Measurements from ENCODE around the gene IL36G.

Gene IL36G

GRCh38 chr2:113002677-113003076, 24.9 kb downstream of the IL36G start:
- H3K4me3 ChIP-seq (ENCODE audit: low read depth, low read length): no peak overlapping the region
- H3K4me1 ChIP-seq (ENCODE audit: control insufficient read depth, insufficient read depth, low read length, unreplicated experiment): no peaks in the 10 kb centered on the region
- peaks cover 68% of the 10 kb centered on the region for H3K27me3 ChIP-seq (ENCODE audit: insufficient read depth, low read length)
- H3K79me2 ChIP-seq (ENCODE audit: control insufficient read depth, insufficient read depth, low read length, unreplicated experiment): no peaks in the 10 kb centered on the region
- no peak overlapping the region for H3K27ac ChIP-seq (ENCODE audit: low read depth, low read length)
- H3K36me3 ChIP-seq (ENCODE audit: insufficient read depth, low read length): no peaks in the 10 kb centered on the region
- no peak overlapping the region for H2AFZ ChIP-seq (ENCODE audit: low read length, unreplicated experiment)

GRCh38 chr2:113005030-113005509, 27.3 kb downstream of the IL36G start, which contains the start of gene IL36A:
TSS of gene IL36A (plus strand) at chr2:113005459. CDS start at chr2:113005872, 413 bp downstream.
- H3K27ac ChIP-seq (ENCODE audit: low read depth, low read length): no peak within 1 kb of the TSS

GRCh38 chr2:113007250-113007649, 29.4 kb downstream of the IL36G start:
- Histone ChIP-seq H3K27me3 (ENCODE audit: insufficient read depth, low read length) (peaks cover 50% of the 10 kb centered on the region), H3K79me2 (ENCODE audit: control insufficient read depth, insufficient read depth, low read length, unreplicated experiment) (no peaks in the 10 kb centered on the region), H2AFZ (ENCODE audit: low read length, unreplicated experiment) (no peak overlapping the region), H3K27ac (ENCODE audit: low read depth, low read length) (no peak overlapping the region), H3K4me3 (ENCODE audit: low read depth, low read length) (no peak overlapping the region), H3K4me1 (ENCODE audit: control insufficient read depth, insufficient read depth, low read length, unreplicated experiment) (no peaks in the 10 kb centered on the region), H3K36me3 (ENCODE audit: insufficient read depth, low read length) (no peaks in the 10 kb centered on the region)

More at GRCh38 chr2:113005030-113005509, 27.3 kb downstream of the IL36G start, which contains the start of gene IL36A:
- Histone ChIP-seq H2AFZ (ENCODE audit: low read length, unreplicated experiment) (no peak within 1 kb of the TSS), H3K4me1 (ENCODE audit: control insufficient read depth, insufficient read depth, low read length, unreplicated experiment) (no peaks in the 10 kb centered on the region), H3K27me3 (ENCODE audit: insufficient read depth, low read length) (peaks cover 56% of the 10 kb centered on the region), H3K79me2 (ENCODE audit: control insufficient read depth, insufficient read depth, low read length, unreplicated experiment) (no peaks in the 10 kb centered on the region), H3K4me3 (ENCODE audit: low read depth, low read length) (no peak within 1 kb of the TSS), H3K36me3 (ENCODE audit: insufficient read depth, low read length) (no peaks in the 10 kb centered on the region)

- H3K27ac ChIP-seq (ENCODE audit: low read depth, low read length): no peak overlapping the region
- H3K27me3 ChIP-seq (ENCODE audit: insufficient read depth, low read length): peaks cover 27% of the 10 kb centered on the region; the same call in 1 of the 2 replicates
- peaks cover 6% of the 10 kb centered on the region for H3K4me1 ChIP-seq (ENCODE audit: control insufficient read depth, insufficient read depth, low read length, unreplicated experiment)
- H3K79me2 ChIP-seq (ENCODE audit: control insufficient read depth, insufficient read depth, low read length, unreplicated experiment): no peaks in the 10 kb centered on the region
- H3K4me3 ChIP-seq (ENCODE audit: low read depth, low read length): no peak overlapping the region
- no peaks in the 10 kb centered on the region for H3K36me3 ChIP-seq (ENCODE audit: insufficient read depth, low read length)
- no peak overlapping the region for H2AFZ ChIP-seq (ENCODE audit: low read length, unreplicated experiment)
Measured at GRCh38 chr2:113009622-113010021, 31.8 kb downstream of the IL36G start.

GRCh38 chr2:113010088-113010487, 32.3 kb downstream of the IL36G start:
- Histone ChIP-seq H3K36me3 (ENCODE audit: insufficient read depth, low read length) (no peaks in the 10 kb centered on the region), H3K27me3 (ENCODE audit: insufficient read depth, low read length) (peaks cover 28% of the 10 kb centered on the region), H3K4me3 (ENCODE audit: low read depth, low read length) (no peak overlapping the region), H2AFZ (ENCODE audit: low read length, unreplicated experiment) (no peak overlapping the region), H3K27ac (ENCODE audit: low read depth, low read length) (no peak overlapping the region), H3K79me2 (ENCODE audit: control insufficient read depth, insufficient read depth, low read length, unreplicated experiment) (no peaks in the 10 kb centered on the region), H3K4me1 (ENCODE audit: control insufficient read depth, insufficient read depth, low read length, unreplicated experiment) (peaks cover 6% of the 10 kb centered on the region)

GRCh38 chr2:113011108-113011507, 33.3 kb downstream of the IL36G start:
- H3K4me1 ChIP-seq (ENCODE audit: control insufficient read depth, insufficient read depth, low read length, unreplicated experiment): peaks cover 6% of the 10 kb centered on the region
- no peaks in the 10 kb centered on the region for H3K36me3 ChIP-seq (ENCODE audit: insufficient read depth, low read length)
- no peak overlapping the region for H3K27ac ChIP-seq (ENCODE audit: low read depth, low read length)
- H2AFZ ChIP-seq (ENCODE audit: low read length, unreplicated experiment): no peak overlapping the region
- H3K4me3 ChIP-seq (ENCODE audit: low read depth, low read length): no peak overlapping the region
- H3K27me3 ChIP-seq (ENCODE audit: insufficient read depth, low read length): peaks cover 38% of the 10 kb centered on the region
- H3K79me2 ChIP-seq (ENCODE audit: control insufficient read depth, insufficient read depth, low read length, unreplicated experiment): no peaks in the 10 kb centered on the region

- Histone ChIP-seq H2AFZ (ENCODE audit: low read length, unreplicated experiment) (no peak overlapping the region), H3K36me3 (ENCODE audit: insufficient read depth, low read length) (no peaks in the 10 kb centered on the region), H3K4me1 (ENCODE audit: control insufficient read depth, insufficient read depth, low read length, unreplicated experiment) (peaks cover 6% of the 10 kb centered on the region), H3K27me3 (ENCODE audit: insufficient read depth, low read length) (peaks cover 41% of the 10 kb centered on the region), H3K27ac (ENCODE audit: low read depth, low read length) (no peak overlapping the region), H3K79me2 (ENCODE audit: control insufficient read depth, insufficient read depth, low read length, unreplicated experiment) (no peaks in the 10 kb centered on the region), H3K4me3 (ENCODE audit: low read depth, low read length) (no peak overlapping the region)
Measured at GRCh38 chr2:113012436-113013335, 34.9 kb downstream of the IL36G start.

- Histone ChIP-seq H3K36me3 (ENCODE audit: insufficient read depth, low read length) (no peaks in the 10 kb centered on the region), H2AFZ (ENCODE audit: low read length, unreplicated experiment) (no peak overlapping the region), H3K27ac (ENCODE audit: low read depth, low read length) (no peak overlapping the region), H3K79me2 (ENCODE audit: control insufficient read depth, insufficient read depth, low read length, unreplicated experiment) (no peaks in the 10 kb centered on the region), H3K4me1 (ENCODE audit: control insufficient read depth, insufficient read depth, low read length, unreplicated experiment) (peaks cover 6% of the 10 kb centered on the region), H3K27me3 (ENCODE audit: insufficient read depth, low read length) (peaks cover 47% of the 10 kb centered on the region), H3K4me3 (ENCODE audit: low read depth, low read length) (no peak overlapping the region)
Measured at GRCh38 chr2:113013336-113013661, 35.5 kb downstream of the IL36G start.

- no peak overlapping the region for H2AFZ ChIP-seq (ENCODE audit: low read length, unreplicated experiment)
- H3K27ac ChIP-seq (ENCODE audit: low read depth, low read length): no peak overlapping the region
- H3K36me3 ChIP-seq (ENCODE audit: insufficient read depth, low read length): no peaks in the 10 kb centered on the region
- peaks cover 55% of the 10 kb centered on the region for H3K27me3 ChIP-seq (ENCODE audit: insufficient read depth, low read length)
- H3K4me3 ChIP-seq (ENCODE audit: low read depth, low read length): no peak overlapping the region
- no peaks in the 10 kb centered on the region for H3K79me2 ChIP-seq (ENCODE audit: control insufficient read depth, insufficient read depth, low read length, unreplicated experiment)
- peaks cover 6% of the 10 kb centered on the region for H3K4me1 ChIP-seq (ENCODE audit: control insufficient read depth, insufficient read depth, low read length, unreplicated experiment)
Measured at GRCh38 chr2:113014067-113014466, 36.3 kb downstream of the IL36G start.

- Histone ChIP-seq H3K27ac (ENCODE audit: low read depth, low read length) (no peak overlapping the region), H3K79me2 (ENCODE audit: control insufficient read depth, insufficient read depth, low read length, unreplicated experiment) (no peaks in the 10 kb centered on the region), H3K4me3 (ENCODE audit: low read depth, low read length) (no peak overlapping the region), H2AFZ (ENCODE audit: low read length, unreplicated experiment) (no peak overlapping the region), H3K4me1 (ENCODE audit: control insufficient read depth, insufficient read depth, low read length, unreplicated experiment) (peaks cover 6% of the 10 kb centered on the region), H3K27me3 (ENCODE audit: insufficient read depth, low read length) (peaks cover 64% of the 10 kb centered on the region), H3K36me3 (ENCODE audit: insufficient read depth, low read length) (no peaks in the 10 kb centered on the region)
Measured at GRCh38 chr2:113015042-113015441, 37.2 kb downstream of the IL36G start.

- peaks cover 6% of the 10 kb centered on the region for H3K4me1 ChIP-seq (ENCODE audit: control insufficient read depth, insufficient read depth, low read length, unreplicated experiment)
- no peaks in the 10 kb centered on the region for H3K36me3 ChIP-seq (ENCODE audit: insufficient read depth, low read length)
- H3K27ac ChIP-seq (ENCODE audit: low read depth, low read length): no peak overlapping the region
- H3K27me3 ChIP-seq (ENCODE audit: insufficient read depth, low read length): peaks cover 63% of the 10 kb centered on the region
- no peaks in the 10 kb centered on the region for H3K79me2 ChIP-seq (ENCODE audit: control insufficient read depth, insufficient read depth, low read length, unreplicated experiment)
- no peak overlapping the region for H3K4me3 ChIP-seq (ENCODE audit: low read depth, low read length)
- no peak overlapping the region for H2AFZ ChIP-seq (ENCODE audit: low read length, unreplicated experiment)
Measured at GRCh38 chr2:113015655-113016054, 37.8 kb downstream of the IL36G start.
